NCI-H345 (cell line): Measurements from ENCODE around the gene FANCE.

ENCODE experiments used
- DNase-seq: peaks from one replicate; lab custom pipeline; 2025; lab: John Stamatoyannopoulos, UW

Gene FANCE

DNA sequence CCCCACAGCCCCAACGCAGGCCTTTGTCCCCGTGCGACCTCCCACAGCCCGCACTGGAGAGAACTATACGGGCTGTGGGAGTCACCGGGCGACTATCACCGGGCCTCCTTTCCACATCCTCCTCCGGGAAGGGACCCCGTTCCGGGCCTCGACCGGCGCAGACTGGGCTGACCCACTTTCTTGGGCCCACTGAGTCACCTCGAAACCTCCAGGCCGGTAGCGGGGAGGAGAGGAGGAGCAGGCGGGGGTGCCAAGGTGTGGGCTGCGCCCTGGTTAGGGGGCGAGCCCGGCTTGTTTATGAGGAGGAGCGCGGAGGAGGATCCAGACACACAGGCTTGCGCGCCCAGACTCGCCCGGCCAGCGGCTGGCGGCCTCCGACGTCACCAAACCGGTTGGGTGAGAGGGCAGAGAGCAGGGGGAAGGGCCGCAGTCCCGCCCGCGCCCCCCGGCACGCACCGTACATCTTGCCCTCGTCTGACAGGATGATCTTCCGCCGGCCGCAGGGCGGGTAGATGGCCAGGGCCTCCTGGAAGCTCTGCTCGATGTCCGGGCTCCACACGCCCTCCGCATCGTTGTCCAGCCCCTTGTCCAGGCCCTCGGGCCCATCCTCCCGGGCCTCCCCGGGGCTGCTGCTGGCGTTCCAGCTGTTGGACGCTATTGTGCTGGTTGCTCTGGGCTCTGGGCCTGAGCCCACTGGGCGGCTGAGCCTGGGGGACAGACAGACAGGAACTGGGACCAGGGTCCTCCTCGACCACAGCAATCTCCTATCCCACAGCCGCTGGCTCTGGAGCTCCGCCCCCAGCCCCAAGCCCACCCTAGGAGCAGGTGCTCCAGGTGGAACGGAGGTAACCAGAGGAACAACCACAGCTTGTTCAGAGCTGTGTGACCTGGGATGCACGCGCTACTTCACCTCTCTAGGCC lies 34.1 kb downstream of the FANCE start:
- peak; percentile 54 for DNase-seq

GRCh38 chr6:35487658-35488516 lies 35.7 kb downstream of the FANCE start:
- no peak for DNase-seq

DNA sequence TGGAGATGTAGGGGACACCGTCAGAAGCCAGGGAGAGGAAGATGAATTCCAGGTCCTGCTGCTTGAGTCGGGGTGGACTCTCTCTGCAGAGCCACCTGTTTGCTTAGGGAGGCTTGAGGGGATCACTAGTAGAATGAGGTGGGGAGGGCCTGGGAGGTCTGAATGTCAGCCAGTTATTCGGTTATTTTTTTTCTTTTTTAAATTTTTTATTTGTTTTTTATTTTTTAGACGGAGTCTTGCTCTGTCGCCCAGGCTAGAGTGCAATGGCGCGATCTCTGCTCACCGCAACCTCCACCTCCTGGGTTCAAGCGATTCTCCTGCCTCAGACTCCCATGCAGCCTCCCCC lies 36.4 kb downstream of the FANCE start:
- no peak for DNase-seq

GRCh38 chr6:35489066-35489465 lies 36.9 kb downstream of the FANCE start:
- DNase-seq: no peak

DNA sequence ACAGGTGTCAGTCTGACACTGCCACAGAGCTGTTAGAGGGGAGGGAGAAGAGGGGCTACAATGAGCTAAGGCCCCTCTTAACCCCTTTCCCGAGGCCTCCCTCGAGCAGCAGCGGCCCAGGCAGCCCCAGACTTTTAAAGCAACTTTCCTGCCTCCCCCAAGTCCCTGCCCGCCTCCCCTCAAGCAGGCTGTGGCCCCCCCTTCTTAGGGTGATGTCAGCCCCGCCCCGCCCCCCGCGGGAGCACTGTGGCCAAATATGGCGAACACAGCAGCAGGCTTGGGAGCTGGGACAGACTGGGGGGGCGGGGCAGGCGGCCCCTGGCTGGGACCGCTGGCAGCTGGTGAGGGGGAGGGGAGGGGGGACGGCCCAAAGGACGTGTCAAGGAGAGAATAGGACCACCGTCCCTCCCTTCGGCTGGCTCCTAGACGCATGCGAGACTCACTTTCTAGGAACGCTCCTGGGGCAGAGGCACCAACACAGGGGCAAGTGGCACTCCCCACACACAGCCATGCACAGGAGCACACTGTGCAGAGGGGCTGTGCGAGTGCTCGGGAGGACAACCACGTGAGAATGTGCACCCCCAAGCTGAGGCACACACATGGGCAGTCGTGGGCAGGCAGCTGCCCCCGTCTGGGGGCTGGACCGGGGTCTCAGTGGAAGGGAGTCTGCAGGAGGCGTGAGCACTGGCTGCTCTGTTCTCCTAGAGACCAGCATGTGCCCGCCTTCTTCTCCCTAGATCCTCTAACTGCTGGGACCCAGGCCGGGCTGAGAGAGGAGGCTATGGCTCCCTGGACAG lies 38.1 kb downstream of the FANCE start:
- no peak for DNase-seq

DNA sequence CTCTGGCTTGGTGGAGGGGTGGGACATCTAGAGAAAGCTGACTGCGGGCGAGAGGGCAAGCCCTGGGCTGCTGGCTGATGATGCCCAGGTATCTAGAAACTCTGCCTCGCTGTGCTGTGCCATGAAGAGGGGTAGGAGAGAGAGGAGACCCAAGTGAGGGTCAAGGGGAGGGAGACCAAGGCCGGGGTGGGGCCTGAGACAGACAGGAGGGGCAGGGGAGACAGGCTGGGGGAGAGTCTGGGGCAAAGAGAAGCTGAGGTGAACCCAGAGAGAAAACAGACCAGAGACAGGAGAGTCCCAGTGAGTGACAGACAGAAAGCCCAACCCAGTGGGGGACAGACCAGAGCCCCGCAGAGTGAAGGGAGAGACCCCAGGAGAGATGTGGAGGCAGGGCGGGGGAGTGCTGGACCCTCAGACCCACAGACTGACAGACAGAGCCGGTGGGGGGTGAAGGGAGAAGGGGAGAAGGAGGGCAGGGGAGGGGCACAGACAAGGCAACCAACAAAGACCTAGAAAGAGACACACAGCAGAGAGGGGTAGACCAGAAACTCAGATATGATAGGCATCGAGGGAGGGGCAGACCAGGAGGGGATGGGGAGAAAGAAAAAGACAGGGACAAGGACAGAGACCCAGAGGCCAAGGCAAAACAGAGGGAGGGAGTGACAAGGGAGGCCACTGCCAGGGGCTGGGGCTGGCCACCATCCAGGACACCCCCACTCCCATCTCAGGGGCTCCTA lies 38.9 kb downstream of the FANCE start:
- no peak for DNase-seq

DNA sequence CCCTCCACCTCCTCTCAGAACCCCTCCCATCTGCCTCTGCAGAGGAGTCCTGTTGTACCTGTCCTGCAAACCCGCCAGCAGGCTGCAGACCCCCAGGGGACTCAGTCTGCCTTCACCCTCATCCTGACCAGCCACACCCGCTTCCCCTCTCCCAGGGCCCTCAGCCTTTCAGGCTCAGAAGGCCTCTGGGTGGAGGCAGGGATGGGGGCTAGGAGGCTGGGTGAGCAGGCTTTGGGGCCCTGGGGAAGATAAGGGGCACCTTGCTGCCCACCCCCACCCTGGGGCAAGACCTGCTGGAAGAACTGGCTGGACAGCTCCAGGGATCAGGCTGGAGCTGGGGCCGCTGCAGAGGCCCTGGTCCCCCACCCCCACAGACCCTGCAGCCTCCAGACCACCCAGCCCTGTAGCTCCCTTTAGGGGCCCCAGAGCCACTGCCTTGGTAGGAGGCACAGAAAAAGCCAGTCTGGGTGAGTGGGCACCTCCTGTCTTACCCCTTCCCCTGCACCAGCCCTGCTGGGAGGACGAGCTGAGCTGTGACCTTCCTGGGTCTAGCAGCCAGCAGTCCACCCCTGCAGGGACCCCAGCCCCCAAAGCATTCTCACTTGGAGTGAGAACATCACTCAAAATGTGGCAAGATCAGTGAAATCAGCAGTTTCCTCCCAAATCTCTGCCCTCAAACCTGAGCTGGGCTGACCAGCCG lies 39.6 kb downstream of the FANCE start:
- DNase-seq: no peak

DNA sequence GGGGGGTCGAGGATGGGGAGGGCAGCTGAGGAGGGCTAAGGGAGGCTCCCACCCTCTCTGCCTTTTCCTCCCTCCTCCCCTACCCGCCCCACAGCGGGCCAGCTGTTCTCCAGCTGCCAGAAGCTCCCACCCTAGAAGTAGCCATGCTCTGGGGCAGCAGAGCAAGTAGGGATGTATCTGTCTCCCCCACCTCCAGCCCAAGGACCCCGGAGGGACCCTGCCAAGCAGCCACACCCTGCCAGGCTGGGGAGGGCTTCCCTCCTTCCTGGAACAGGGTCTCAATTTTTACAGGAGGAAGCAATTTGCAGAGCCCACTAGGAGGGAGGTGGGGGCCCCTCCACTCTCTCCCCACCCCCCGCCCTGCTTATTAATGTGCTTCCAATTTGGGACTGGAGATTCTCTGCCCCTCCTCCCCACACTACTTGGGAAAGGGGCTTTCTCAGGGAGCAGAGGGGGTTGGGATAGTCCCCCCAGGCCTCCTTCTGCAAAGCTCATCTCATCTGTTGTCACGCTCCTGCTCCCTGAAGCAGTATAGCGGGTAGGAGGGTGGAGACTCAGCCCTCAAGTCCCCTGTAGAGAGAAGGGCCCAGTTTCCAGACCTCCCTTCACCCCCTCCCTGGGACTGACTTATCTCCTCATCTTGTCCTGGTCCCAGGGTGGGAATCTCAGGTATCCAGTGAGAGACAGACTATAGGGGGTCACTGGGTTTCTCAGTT lies 40.3 kb downstream of the FANCE start:
- no peak for DNase-seq

DNA sequence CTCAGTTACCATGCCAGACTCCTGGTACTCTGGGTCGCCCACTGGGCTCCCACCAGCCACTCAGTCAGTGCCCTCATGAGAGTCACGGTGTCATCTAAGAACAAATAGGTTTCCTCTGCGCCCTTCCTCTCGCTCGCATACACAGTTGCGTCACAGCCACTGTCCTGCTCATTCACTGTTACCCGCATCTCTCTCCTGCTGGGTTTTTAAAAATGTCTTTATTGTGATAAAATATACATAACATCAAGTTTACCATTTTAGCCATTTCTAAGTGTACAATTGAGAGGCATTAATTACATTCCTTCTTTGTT lies 40.8 kb downstream of the FANCE start:
- DNase-seq: no peak

- no peak for DNase-seq
These were observed 41.3 kb downstream of the FANCE start for GRCh38 chr6:35493307-35493983.

DNA sequence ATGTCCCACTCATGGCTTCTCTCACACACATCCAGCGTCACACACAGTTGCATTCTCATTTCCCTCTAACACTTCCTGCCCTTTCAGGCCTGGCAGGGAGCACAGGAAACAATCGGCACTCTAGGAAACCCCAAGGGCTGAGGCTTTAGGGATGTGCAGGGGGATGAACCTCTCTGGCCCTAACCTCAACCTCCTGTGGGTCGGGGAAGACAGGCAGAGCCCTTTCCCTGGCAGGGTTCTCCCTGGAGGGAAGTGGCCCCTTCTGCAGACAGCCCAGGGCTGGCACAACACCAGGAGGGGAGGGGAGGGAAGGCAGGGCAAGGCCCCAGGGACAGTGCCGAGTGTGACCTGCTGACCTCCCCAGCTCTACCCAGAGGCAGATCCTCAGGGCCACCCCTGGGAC lies 42.0 kb downstream of the FANCE start:
- DNase-seq: peak; percentile 15

GRCh38 chr6:35495258-35496035 lies 43.3 kb downstream of the FANCE start:
- no peak for DNase-seq

GRCh38 chr6:35496036-35496840 lies 44.1 kb downstream of the FANCE start:
- no peak for DNase-seq

GRCh38 chr6:35496841-35497570 lies 44.9 kb downstream of the FANCE start, which contains the start of gene TEAD3:
TEAD3 (minus strand) TSS chr6:35497079.
- DNase-seq: peak; percentile 27

DNA sequence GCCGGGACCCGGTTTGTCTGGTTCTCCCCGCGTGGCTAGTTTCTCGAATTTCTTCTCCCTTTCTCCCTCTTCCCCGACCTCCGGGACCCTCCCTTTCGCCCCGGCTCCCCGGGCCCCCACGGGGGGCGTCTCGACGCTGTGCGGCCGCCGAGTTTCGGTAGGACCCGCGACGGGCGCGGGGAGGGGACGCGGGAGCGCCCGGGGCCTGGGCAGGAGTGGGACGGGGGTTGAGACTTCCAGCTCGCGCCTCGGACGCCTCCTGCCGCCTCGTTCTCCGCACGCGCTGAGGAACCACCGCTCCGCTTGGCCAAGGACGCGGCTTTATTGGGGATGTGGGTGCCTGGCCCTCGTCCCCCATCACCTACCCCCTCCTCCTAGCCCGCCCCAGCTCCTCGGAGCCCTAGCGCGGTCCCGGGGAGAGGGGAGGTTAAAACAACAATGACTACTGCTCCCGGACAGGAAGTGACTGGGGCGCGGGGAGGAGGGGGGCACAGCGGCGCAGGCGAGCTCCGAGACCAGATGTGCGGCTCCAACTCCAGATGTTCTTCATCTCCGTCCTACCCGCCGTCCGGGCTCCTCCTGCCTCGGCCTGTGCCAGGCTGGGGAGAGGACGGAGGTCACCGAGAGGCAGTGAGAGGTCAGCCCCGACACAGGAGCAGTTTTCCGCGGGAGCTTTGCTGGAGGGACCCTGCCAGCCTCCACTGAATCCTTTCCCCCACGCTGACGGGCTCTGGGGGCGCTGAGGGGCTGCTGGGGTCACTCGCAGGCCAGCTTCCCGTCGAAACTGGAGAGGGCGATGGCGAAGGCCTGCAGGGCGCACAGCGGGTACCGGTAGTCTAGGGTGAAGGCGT lies 45.7 kb downstream of the FANCE start:
- no peak for DNase-seq

- no peak for DNase-seq
These were observed 46.4 kb downstream of the FANCE start for GRCh38 chr6:35498422-35499067.
